SU-DHL-6 (cell line): Measurements from ENCODE around the gene HES4.

Experiments used
- CTCF ChIP-seq: fragments of 200-600 bp; sonication (generic); IDR thresholded peaks from one replicate; pipeline ENCODE4 v1.5.1; 2017; ENCODE audit warnings: antibody characterized with exemption, mild to moderate bottlenecking, low read length, moderate library complexity; ENCODE audit not compliant: insufficient read depth, poor library complexity, severe bottlenecking
- EZH2phosphoT487 ChIP-seq: fragments of 200-600 bp; sonication (generic), shearing (Covaris generic); conservative IDR thresholded peaks from 2 replicates; pipeline ENCODE4 v1.6.1; 2018; ENCODE audit warnings: mild to moderate bottlenecking, antibody characterized with exemption, low read length, moderate library complexity, mixed read lengths

GRCh38 chr1:981955-982558 lies 17.8 kb downstream of the HES4 start, which contains the start of gene PERM1:
- TF ChIP-seq CTCF = no peak
- no peak for TF ChIP-seq EZH2phosphoT487
